Activated naive CD4-positive, alpha-beta T cell (primary cell): ENCODE data around the gene LRIT3.
"Not testable (repeated sequence)": the region's sequence is repeated elsewhere in the genome, so short reads cannot be mapped to it uniquely, and the experiment has no call there.

Experiments
- DNase-seq, 4 experiments: peaks; one replicate each; lab custom pipeline; 2025; lab: John Stamatoyannopoulos, UW

Gene LRIT3

DNA sequence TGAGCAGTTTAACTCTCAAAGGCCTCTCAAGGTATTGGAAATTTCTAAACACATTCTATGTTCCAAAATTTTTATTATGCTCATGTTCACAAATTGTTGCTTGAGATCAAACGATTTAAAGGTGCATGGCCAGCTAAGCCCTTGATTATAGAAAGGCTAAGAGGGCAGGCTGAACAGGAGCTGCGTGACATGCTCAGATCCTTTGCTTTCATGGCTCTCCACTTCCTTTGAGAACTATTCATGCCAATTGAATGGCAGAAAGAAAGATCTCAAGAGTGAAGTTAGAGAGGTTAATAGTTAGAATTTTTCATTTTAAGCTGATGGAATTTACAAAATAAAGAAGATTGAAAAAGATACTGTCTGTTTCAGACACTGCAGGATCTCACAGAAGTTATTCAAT is 594 bp downstream of the LRIT3 start:
- no peak for DNase-seq

DNA sequence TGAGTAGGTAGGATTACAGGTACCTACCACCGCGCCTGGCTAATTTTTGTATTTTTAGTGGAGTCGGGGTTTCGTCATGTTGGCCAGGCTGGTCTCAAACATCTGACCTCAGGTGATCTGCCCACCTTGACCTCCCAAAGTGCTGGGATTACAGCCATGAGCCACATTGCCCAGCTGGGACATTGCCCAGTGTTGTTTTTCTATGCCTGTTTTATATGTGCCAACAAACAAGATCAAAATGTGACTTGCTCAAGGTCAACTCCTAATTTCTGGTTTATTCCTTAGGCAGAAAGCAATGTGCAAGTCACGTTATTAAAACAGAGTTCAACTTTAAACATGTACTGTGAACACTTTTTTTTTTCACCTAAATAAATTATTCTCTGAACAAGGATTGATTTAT is 2.7 kb downstream of the LRIT3 start:
- no peak for DNase-seq

DNA sequence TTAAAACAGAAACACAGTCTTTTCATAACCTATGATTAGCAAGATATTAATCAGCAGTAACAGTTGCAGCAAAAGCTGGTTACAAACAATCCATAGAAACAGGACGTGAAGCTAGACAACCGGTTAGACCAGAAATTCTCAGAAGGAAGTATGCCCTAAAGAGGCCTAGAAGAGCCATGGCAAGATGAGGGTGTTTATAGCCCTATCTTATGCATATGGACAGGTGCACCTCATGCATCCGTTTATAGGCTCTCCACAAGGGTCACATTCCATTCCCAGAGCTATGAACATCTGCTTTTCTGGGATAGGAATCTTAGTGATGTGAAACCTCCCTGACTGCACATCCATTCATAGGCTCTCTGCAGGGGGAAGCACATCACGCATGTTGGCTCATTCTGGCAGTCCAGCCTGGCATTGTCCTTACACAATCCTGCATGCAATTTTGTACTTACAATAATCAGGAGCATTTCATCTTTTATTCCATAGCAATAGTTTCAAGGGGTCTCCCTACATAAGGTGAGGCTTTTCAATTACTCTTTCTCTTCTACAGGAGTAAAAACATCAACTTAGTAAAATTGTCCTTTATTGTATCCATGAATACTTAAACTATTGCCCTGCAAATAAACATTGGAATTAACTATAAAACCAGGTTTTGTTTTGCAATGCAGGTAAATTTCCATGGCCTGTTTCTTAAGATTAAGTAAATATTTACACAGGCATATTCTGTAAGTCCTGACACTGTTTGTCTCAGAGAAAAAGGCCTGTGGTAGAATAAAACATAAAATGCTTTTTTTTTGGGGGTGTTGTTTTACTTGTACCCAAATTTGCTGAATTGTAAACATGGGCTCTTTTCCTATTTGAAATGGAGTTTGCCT is 11.8 kb downstream of the LRIT3 start:
- DNase-seq: not testable (repeated sequence)

GRCh38 chr4:109861271-109861670 is 13.4 kb downstream of the LRIT3 start:
- DNase-seq: no peak

- no peak for DNase-seq
These were observed 14.1 kb downstream of the LRIT3 start for GRCh38 chr4:109861916-109862511.

DNA sequence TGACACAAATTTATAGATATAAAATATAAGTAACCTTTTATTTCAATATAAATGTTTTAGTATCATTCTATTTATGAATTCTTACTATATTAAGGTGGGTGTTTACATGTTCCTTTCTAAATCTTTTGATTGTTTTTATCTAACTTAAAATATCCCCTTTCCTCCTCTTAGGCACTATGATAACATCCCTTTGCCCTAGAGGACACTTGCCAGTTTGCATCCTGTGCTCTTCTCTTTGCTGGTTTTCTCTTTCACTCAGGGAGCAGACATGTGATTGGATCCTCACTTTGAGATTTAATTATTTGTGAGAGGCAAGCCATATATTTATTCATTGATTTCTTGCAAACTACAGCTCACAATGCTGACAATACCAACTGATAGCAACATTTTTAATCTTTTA is 16.2 kb downstream of the LRIT3 start:
- no peak for DNase-seq

DNA sequence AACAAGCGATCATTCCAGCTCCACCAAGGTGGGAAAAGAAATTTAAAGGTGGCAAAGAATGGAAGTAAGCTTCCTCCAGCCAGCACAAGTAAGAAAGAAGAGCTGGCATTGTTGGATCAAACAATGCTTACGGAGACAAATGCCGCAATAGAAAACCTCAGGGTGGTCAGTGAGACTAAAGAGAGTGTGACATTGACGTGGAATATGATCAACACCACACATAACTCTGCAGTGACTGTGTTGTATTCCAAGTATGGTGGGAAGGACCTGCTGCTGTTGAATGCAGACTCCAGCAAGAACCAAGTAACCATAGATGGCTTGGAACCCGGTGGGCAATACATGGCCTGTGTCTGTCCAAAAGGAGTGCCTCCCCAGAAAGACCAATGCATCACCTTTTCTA is 22.2 kb downstream of the LRIT3 start:
- DNase-seq: no peak

- no peak for DNase-seq
These were observed 24.2 kb downstream of the LRIT3 start for GRCh38 chr4:109872065-109872464.

- DNase-seq: no peak
These were observed 25.2 kb downstream of the LRIT3 start for GRCh38 chr4:109872950-109873656.

DNA sequence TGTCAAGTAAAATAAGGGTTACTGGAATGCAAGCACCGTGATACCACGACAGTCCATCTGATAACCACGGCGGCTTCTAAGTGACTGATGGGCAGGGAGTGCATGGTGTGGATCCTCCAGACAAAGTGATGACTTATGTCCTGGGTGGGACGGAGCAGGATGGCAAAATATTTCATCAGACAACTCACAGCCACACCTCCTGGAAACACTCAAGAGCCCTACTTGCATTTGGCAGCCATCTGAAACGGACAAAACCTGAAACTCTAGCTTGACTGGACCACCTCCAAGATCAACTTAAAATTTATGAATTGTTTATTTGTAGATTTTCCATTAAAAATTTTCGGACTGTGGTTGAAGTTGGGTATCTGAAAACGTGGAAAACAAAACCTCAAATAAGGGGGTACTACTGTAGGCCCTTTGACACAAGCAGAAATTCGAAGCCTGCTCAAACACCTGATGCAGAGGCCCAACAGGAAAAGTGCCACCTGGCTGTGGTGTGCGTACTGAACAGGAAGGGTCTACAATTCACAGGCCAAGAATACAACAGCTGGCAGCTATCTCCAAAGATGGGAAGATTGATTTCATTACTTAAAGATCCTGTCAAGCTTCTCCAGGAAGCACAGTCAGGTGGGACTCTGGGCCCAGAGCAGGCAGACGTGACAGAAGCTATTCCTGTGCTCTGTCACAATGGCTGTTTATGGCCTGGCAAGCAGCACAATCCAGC is 26.0 kb downstream of the LRIT3 start:
- no peak for DNase-seq

DNA sequence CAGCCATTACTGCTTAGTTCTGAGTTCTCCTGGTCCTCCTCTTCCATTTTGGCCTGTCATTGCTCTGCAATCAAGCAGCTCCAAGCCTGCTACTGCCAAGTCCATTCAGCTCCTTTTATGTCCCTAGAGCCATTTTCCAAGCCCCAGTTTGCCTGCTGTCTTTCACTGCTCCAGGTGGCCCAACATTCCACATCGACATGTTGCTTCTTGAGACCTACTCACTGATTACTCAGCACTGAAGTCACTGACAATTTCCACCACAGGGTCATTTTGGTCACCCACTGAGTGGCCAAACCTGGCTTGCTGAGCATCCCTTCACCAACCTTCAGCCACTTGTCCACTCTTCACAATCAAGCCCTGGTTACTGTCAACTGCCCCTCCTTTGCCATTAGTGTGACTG is 27.2 kb downstream of the LRIT3 start:
- no peak for DNase-seq

- not testable (repeated sequence) for DNase-seq
These were observed 27.6 kb downstream of the LRIT3 start for GRCh38 chr4:109875553-109875952.

GRCh38 chr4:109876634-109877265 is 28.8 kb downstream of the LRIT3 start:
- no peak for DNase-seq

DNA sequence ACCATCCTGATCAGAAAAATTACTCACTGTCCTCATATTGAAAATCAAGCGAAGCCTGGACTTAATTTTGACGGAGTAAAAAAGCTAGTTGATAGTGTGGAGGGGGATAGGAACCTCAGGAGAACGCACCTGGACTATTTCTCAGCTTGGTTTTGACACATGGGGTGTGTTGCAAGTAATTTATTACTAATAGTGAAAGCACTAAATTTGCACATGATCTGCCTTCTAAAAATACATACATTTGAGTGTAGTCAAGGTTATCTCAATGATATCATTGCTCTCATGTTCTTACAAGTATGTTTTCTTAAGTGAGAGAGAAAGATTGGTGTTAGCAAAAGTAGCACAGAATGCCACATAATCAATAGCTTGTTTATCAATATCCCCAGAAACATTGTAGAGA is 29.5 kb downstream of the LRIT3 start:
- no peak for DNase-seq

DNA sequence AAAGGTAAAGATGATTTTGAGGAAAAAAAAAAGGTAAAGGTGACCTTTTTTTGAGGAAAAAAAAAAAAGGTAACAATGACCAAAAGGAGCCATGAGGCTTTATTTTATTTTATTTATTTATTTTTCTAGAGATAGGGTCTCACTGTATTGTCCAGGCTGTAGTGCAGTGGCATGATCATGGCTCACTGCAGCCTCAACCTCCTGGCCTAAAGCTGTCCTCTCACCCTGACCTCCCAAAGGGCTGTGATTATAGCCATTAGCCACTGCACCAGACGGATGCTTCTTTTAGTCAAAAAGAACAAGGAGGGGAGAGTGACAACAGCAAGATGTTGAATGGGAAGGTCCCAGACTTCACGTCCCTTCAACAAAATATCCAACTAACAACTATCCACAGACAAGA is 30.4 kb downstream of the LRIT3 start:
- no peak for DNase-seq

GRCh38 chr4:109879081-109879480 is 31.2 kb downstream of the LRIT3 start:
- no peak for DNase-seq

GRCh38 chr4:109879636-109880314 is 31.9 kb downstream of the LRIT3 start:
- DNase-seq: no peak

- no peak for DNase-seq
These were observed 38.4 kb downstream of the LRIT3 start for GRCh38 chr4:109886303-109886702.

- no peak for DNase-seq
These were observed 39.2 kb downstream of the LRIT3 start for GRCh38 chr4:109887071-109887470.

GRCh38 chr4:109890076-109890475 is 42.2 kb downstream of the LRIT3 start:
- DNase-seq: no peak

- no peak for DNase-seq
These were observed 54.8 kb downstream of the LRIT3 start for GRCh38 chr4:109902559-109903251.
